GM18868 (cell line): Measurements from ENCODE around the gene UBE4B.
"Not testable (repeated sequence)": the region's sequence is repeated elsewhere in the genome, so short reads cannot be mapped to it uniquely, and the experiment has no call there.

Experiments used
- ATAC-seq: cut with Tn5 transposase; IDR thresholded peaks from one replicate; pipeline ENCODE4 v1.9.1; 2021; ENCODE audit warnings: mild to moderate bottlenecking, moderate library complexity; ENCODE audit not compliant: unreplicated experiment

Gene UBE4B

GRCh38 chr1:10208537-10208936 is 175.8 kb downstream of the UBE4B start:
- no peak for ATAC-seq

GRCh38 chr1:10209590-10209904 is 176.8 kb downstream of the UBE4B start:
- ATAC-seq, result no peak

- peak; percentile 99 for ATAC-seq
Observed at GRCh38 chr1:10209905-10210810, 177.4 kb downstream of the UBE4B start, which contains the start of gene KIF1B. Gene KIF1B (plus strand): TSS chr1:10210570. CDS start chr1:10232329, 21,759 bp downstream.

- ATAC-seq, result peak; percentile 6
Observed at GRCh38 chr1:10210841-10211804, 178.4 kb downstream of the UBE4B start.

- ATAC-seq, result no peak
Observed at GRCh38 chr1:10211805-10212410, 179.2 kb downstream of the UBE4B start.

GRCh38 chr1:10212476-10212875 is 179.7 kb downstream of the UBE4B start:
- ATAC-seq, result no peak

- no peak for ATAC-seq
Observed at GRCh38 chr1:10213186-10213705, 180.5 kb downstream of the UBE4B start.

- ATAC-seq, result no peak
Observed at GRCh38 chr1:10216090-10216749, 183.5 kb downstream of the UBE4B start.

GRCh38 chr1:10217748-10218441 is 185.1 kb downstream of the UBE4B start:
- ATAC-seq, result no peak

GRCh38 chr1:10220200-10220599 is 187.4 kb downstream of the UBE4B start:
- no peak for ATAC-seq

GRCh38 chr1:10220657-10221056 is 187.9 kb downstream of the UBE4B start:
- ATAC-seq, result not testable (repeated sequence)

GRCh38 chr1:10225573-10225972 is 192.8 kb downstream of the UBE4B start:
- ATAC-seq, result no peak

GRCh38 chr1:10228528-10228927 is 195.8 kb downstream of the UBE4B start:
- ATAC-seq, result no peak

GRCh38 chr1:10229903-10230302 is 197.1 kb downstream of the UBE4B start:
- no peak for ATAC-seq
